ENCODE results near the gene USP54.

USP54 gene

GRCh38 chr10:73480158-73480557 is 111.0 kb downstream of the USP54 start:
- no peak for TF ChIP-seq CREB1 (IDR thresholded peaks at IDR 0.05; ENCODE audit: low read depth)
- no peak for TF ChIP-seq USF1 (IDR thresholded peaks at IDR 0.05)
- TF ChIP-seq TCF12 (IDR thresholded peaks at IDR 0.05; ENCODE audit: low read depth) = no peak
- TF ChIP-seq CEBPB (IDR thresholded peaks at IDR 0.05) = no peak
- TF ChIP-seq NFIC (IDR thresholded peaks at IDR 0.05) = no peak
- TF ChIP-seq TEAD4 (IDR thresholded peaks at IDR 0.05) = no peak
- TF ChIP-seq RAD21 (IDR thresholded peaks at IDR 0.05; ENCODE audit: low read depth) = no peak

GRCh38 chr10:73478636-73479035 is 112.5 kb downstream of the USP54 start:
- no peak for TF ChIP-seq CEBPB (IDR thresholded peaks at IDR 0.05)
- no peak for TF ChIP-seq TEAD4 (IDR thresholded peaks at IDR 0.05)
- no peak for TF ChIP-seq MAX (IDR thresholded peaks at IDR 0.05)
- no peak for TF ChIP-seq NFIC (IDR thresholded peaks at IDR 0.05)
- TF ChIP-seq YY1 (IDR thresholded peaks at IDR 0.05; ENCODE audit: low read depth) = no peak
- no peak for TF ChIP-seq CREB1 (IDR thresholded peaks at IDR 0.05; ENCODE audit: low read depth)
- no peak for TF ChIP-seq EP300 (IDR thresholded peaks at IDR 0.05; ENCODE audit: borderline replicate concordance)
- no peak for TF ChIP-seq ZBTB7A (IDR thresholded peaks at IDR 0.05; ENCODE audit: low read depth)
- no peak for TF ChIP-seq EGR1 (IDR thresholded peaks at IDR 0.05)
- no peak for TF ChIP-seq USF1 (IDR thresholded peaks at IDR 0.05)
- TF ChIP-seq RAD21 (IDR thresholded peaks at IDR 0.05; ENCODE audit: low read depth) = no peak
- TF ChIP-seq REST (IDR thresholded peaks at IDR 0.05; ENCODE audit: low read depth) = no peak
- TF ChIP-seq TAF1 (IDR thresholded peaks at IDR 0.05; ENCODE audit: low read depth) = no peak
- no peak for TF ChIP-seq FOXM1 (IDR thresholded peaks at IDR 0.05; ENCODE audit: borderline replicate concordance, low read depth)

- TF ChIP-seq TAF1 (IDR thresholded peaks at IDR 0.05; ENCODE audit: low read depth) (no peak), EP300 (IDR thresholded peaks at IDR 0.05; ENCODE audit: borderline replicate concordance) (no peak), FOXM1 (IDR thresholded peaks at IDR 0.05; ENCODE audit: borderline replicate concordance, low read depth) (no peak), REST (IDR thresholded peaks at IDR 0.05; ENCODE audit: low read depth) (no peak), MAX (IDR thresholded peaks at IDR 0.05) (no peak), CREB1 (IDR thresholded peaks at IDR 0.05; ENCODE audit: low read depth) (no peak), CEBPB (IDR thresholded peaks at IDR 0.05) (no peak), EGR1 (IDR thresholded peaks at IDR 0.05) (no peak), TCF12 (IDR thresholded peaks at IDR 0.05; ENCODE audit: low read depth) (no peak), ZBTB7A (IDR thresholded peaks at IDR 0.05; ENCODE audit: low read depth) (no peak), YY1 (IDR thresholded peaks at IDR 0.05; ENCODE audit: low read depth) (no peak), TEAD4 (IDR thresholded peaks at IDR 0.05) (no peak)
Measured at GRCh38 chr10:73471226-73471625, 119.9 kb downstream of the USP54 start.

- TF ChIP-seq TEAD4 (IDR thresholded peaks at IDR 0.05) (no peak), RAD21 (IDR thresholded peaks at IDR 0.05; ENCODE audit: low read depth) (no peak), MAX (IDR thresholded peaks at IDR 0.05) (no peak), EP300 (IDR thresholded peaks at IDR 0.05; ENCODE audit: borderline replicate concordance) (no peak), TAF1 (IDR thresholded peaks at IDR 0.05; ENCODE audit: low read depth) (no peak), NFIC (IDR thresholded peaks at IDR 0.05) (no peak), FOXM1 (IDR thresholded peaks at IDR 0.05; ENCODE audit: borderline replicate concordance, low read depth) (no peak), TCF12 (IDR thresholded peaks at IDR 0.05; ENCODE audit: low read depth) (no peak), EGR1 (IDR thresholded peaks at IDR 0.05) (no peak), CEBPB (IDR thresholded peaks at IDR 0.05) (no peak), CREB1 (IDR thresholded peaks at IDR 0.05; ENCODE audit: low read depth) (no peak), USF1 (IDR thresholded peaks at IDR 0.05) (no peak), YY1 (IDR thresholded peaks at IDR 0.05; ENCODE audit: low read depth) (no peak), REST (IDR thresholded peaks at IDR 0.05; ENCODE audit: low read depth) (no peak), ZBTB7A (IDR thresholded peaks at IDR 0.05; ENCODE audit: low read depth) (no peak)
Measured at GRCh38 chr10:73469579-73469978, 121.6 kb downstream of the USP54 start.
